NCI-H1092 treated with DMSO at 0.1 percent for 48 hours (cell line): ENCODE measurements around the gene ZNF248.
A peak's percentile ranks its signal among the peaks of the same experiment; 100 is the strongest.
"Not testable (repeated sequence)": the region's sequence is repeated elsewhere in the genome, so short reads cannot be mapped to it uniquely, and the experiment has no call there.

Source experiments
- DNase-seq: peaks from one replicate; lab custom pipeline; 2025; lab: John Stamatoyannopoulos, UW

ZNF248 gene

DNA sequence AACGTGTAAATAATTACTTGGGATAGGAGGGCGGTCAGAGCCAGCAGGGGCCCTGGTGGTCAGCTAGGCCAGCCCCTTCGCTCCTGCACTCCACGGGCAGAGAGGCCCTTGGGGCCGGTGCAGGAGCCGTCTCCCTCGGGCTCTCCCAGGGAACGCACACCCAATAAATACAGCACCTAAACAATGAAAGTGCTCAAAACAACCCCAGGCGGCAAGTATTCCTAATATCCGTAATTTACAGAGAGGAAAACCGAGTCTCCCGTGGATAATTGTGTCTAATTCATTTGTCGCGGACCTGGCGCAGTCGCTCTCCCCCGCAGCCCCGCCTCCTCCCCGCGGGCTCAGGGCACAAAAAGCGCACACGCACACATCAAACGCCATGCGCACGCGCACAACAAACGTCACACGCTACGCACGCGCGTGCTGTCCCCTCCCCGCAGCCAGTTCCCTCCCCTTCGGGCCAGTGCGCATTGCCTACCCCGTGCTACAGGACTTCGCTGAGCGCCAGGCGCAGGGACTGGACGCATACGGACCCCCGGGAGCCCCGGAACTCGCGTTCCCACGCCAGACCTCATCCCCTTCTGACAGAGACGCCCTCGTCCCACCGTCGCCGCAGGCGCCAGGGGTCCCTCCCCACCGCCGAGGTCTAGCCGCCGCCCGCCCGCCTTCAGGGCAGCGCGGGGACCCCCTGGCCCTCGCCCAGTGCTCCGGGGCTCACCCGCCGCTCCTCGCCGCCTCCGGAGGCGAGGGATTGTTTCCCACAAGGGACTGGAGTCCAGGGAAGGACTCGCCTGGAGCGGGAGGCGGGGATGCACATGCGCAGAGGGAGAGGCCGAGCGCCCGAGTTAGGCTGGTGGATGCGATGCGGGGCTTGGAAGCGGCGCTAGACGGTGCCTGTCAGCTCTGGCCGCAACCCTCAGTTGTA is at the start of gene ZNF248:
Gene ZNF248 (minus strand): TSS at position 324 of the 925 bp plus-strand sequence. CDS start 1,300 bp downstream, outside the sequence.
- peak; percentile 92 for DNase-seq

DNA sequence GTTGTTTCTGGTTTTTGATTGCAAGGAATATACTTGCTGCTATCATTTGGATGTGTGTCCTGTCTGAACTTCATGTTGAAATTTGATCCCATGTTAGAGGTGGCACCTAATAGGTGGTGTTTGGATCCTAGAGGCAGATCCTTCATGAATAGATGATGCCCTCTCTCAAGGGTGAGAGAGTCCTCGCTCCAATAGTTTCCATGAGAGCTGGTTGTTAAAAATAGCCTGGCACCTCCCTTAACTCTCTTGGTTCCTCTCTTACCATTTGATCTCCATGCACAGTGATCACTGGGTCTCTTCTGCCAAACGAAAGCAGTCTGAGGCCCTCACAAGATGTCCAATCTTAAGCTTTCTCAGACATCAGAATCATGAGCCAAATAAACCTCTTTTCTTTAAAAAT is 49.0 kb upstream of the ZNF248 start:
- no peak for DNase-seq

DNA sequence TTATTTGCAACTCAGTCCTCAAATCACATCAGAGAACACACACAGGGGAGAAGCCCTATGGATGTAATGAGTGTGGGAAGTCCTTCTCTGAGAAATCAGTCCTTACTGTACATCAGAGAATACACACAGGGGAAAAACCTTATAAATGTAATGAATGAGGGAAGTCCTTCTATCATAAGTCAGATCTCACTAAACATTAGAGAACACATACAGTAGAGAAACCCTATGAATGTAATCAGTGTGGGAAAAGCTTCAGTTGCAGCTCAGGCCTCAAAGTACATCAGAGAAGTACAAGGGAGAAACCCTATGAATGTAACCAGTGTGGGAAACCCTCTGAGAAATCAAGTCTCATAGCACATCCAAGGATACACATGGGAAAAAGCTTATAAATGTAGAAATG is 39.0 kb upstream of the ZNF248 start:
- no peak for DNase-seq

DNA sequence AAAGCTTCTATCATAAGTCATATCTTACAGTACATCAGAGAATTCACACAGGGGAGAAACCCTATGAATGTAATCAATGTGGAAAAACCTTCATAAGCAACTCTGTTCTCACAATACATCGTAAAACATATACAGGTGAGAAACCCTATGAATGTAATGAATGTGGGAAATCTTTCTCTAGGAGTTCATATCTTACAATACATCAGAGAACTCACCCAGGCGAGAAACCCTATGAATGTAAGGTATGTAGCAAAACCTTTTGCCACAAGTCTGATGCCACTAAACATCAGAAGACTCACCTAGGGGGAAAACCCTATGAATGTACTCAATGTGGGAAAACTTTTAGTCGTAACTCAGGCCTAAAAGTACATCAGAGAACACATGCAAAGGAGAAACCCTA is 38.3 kb upstream of the ZNF248 start:
- no peak for DNase-seq

DNA sequence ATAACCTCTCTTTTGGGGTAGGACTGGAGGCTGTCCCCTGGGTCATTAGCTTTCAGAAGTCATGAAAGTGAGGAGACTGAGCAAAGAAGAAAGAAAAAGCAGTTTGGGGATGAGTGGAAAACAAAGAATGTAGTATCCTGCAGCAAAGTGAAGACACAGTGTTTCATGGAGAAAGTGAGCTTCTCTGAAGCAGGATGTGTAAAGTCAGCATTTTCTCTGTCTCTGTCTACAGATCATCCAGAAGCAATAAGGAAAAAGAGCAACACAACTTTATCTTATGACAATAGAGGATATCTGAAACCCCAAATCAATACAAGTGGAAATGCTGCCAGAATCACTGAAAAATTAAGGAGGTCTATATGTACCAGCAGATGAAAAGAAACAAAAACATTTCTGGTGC is 28.4 kb upstream of the ZNF248 start:
- DNase-seq, result no peak

DNA sequence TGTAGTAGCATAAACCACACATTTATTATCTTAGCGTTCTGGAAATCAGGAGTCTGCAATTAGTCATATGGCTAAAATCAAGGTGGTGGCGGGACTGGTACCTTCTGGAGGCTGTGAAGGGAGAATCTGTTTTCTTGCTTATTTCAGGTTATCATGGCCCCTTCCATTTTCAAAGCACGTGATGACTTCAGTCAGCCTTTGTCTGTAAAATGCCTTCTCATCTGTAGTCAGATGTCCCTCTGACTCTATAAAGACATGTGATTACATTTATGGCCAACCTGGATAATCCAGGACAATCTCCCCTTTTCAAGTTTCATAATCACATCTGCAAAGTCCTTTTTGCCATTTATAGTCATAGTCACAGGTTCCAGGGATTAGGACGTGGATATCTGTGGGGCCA is 15.5 kb upstream of the ZNF248 start:
- no peak for DNase-seq

DNA sequence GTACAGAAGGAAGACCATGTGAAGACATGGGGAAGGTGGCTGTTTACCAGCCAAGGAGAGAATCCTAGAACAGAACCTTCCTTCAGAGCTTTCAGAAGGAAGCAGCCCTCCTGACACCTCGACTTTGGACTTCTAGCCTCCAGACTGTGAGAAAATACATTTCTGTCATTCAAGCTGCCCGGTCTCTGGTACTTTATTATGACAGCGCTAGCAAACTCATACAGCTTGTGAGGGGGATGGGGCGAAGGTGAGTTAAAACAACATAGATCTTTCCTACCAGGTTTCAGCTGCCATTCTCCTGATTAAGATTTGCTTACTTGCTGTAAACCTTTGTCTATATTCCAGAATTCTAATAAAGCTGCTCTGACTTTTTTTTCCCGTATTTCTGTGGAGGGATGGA is 14.9 kb upstream of the ZNF248 start:
- no peak for DNase-seq

DNA sequence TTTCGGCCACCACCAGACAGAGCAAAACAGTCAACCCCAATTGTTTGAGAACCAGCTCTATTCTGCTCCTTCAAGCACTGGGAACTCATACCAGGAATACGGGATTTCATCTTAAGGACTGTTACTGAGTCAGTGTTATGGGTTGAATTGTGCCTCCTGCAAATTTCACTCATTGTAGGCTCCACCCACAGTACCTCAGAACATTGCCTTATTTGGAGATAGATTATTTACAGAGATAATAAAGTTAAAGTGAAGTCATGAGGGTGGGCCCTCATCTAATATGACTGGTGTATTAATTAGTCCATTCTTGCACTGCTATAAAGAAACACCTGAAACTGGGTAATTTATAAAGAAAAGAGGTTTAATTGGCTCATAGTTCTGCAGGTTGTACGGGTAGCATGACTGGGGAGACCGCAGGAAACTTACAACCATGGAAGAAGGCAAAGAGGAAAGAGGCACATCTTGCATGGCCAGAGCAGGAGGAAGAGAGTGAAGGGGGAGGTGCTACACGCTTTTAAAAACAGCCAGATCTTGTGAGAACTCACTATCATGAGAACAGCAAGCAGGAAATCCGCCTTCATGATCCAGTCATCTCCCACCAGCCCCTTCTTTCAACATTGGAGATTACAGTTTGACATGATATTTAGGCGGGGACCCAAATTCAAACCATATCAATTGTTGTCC is 14.3 kb upstream of the ZNF248 start:
- no peak for DNase-seq

DNA sequence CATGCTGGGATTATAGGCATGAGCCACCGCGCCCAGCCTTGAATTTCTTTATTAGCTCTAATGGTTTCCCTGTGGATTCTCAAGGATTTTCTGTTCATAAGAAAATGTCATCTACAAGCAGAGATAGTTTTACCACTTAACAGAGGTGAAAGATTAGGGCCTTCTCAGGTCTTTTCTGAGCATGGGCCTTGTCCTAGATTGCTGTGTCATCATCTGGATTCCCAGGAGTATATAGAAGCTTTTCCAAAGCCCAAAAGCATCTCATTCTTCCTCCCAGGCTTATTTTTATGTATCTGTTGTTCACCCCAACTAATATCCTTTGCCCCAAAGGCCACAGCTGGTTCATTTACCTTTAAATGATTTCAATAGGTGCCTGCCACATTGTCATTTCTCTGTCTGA is 13.7 kb upstream of the ZNF248 start:
- DNase-seq, result no peak

DNA sequence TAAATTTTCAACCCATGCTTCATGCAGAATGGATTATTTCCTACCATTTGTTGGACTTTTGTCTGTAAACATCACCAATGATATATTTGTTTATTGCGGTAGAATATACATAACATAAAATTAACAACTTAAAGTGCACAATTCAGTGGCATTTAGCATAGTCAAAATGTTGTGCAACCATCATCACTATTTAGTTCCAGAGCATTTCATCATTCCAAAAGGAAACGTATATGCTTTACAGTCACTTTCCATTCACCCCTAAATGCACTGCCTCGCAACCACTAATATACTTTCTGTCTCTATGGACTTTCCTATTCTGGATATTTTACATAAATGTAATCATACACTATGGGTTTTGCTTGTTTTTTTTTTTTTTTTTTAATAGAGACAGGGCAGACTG is 11.4 kb upstream of the ZNF248 start:
- no peak for DNase-seq

DNA sequence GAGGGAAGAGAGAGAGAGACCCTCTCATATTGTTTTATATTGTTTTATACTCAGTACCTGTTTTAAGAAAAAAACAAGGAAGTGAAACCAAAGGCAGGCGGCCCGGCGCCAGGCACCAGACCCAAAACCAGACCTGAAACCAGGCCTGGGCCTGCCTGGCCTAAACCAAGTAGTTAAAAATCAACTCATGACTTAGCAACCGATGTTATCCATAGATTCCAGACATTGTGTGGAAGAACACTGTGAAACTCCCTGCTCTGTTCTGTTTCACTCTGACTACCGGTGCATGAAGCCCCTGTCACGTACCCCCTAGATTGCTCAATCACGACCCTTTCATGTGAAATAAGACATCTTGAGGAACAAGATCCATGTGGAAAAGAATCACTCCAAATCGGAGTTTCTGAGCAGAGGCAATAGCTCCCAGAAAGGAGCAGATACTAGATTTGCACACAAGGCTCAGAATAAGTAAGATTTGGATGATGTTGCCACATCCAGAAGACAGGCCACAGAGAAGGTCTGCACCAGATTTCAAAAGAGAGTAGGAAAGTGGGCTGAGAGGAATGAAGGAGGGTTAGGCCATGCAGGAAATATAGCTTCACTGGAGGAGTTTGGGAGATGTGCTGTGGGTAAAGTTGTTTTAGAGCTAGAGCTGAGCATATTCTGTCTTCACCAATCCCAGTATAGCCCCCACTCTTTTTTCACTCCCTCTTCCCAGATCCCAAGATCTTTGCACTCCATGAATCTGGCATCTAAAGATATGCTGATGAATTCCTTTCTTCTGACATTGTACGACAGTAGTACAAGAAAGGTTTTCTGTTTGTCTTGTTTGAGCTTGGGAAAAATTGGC is 8.8 kb upstream of the ZNF248 start:
- DNase-seq, result no peak

DNA sequence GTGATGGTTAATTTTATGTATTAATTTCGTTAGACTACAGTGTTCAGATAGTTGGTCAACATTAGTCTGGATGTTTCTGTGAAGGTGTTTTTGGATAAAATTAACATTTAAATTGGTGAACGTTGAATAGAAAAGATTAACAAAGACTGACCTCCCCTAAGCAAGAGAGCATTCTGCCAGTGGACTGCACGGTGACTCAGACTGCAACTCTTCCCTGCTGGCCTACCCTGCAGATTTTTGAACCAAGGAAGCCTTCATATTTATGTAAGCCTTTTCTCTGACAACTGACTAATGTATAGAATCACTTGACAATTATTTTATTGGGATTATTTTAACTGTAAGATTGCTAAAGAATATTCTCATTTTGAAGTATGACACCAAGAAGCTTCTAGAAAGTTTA is 7.9 kb upstream of the ZNF248 start:
- no peak for DNase-seq

DNA sequence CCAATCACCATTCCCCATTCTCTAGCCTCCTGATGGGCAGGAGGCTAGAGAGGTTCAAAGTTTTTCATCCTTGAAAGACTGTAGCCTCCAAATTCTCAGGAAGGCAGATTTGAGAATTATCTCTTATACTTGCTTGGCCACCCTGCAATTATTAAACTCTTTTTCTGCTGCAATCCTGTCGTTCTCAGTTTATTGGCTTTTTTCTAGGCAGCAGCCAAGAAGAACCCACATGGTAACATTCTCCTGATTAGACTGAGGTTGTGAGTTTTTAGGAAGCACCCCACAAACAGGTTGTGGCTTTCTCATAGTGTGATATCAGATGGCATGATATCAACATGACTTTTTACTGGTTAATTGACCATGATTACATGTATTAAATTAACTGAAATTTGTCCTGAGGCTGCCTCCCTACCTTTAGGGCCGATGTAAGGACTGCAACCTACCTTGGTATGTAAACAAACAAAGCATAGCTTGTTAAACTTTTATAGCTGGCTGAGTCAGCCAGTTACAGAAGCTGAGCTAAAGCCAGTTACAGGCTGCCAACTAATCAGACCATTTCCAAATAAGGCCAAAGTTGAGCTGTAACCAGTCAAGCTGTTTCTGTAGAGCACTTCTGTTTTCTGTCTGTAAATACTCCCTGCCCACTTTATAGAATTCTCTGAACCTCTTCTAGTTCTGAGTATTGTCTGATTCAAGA is 3.2 kb upstream of the ZNF248 start:
- DNase-seq, result no peak

DNA sequence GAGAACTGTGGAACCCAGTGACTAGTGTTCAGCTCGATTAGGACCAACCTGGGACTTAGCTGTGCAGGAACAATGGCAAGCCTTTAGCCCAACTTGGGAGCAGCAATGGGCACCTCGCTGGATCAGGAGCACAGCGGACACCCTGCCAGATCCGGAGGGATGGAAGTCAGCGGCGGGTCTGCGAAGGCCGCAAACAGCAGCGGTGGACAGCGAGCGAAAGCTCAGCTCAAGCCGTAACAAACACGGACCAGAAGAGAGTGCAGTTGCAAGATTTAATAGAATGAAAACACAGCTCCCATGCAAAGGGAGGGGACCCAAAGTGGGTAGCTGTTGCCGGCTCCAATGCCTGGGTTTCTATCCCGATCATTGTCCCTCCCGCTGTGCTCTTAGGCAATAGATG is 1.9 kb upstream of the ZNF248 start:
- DNase-seq, result not testable (repeated sequence)

DNA sequence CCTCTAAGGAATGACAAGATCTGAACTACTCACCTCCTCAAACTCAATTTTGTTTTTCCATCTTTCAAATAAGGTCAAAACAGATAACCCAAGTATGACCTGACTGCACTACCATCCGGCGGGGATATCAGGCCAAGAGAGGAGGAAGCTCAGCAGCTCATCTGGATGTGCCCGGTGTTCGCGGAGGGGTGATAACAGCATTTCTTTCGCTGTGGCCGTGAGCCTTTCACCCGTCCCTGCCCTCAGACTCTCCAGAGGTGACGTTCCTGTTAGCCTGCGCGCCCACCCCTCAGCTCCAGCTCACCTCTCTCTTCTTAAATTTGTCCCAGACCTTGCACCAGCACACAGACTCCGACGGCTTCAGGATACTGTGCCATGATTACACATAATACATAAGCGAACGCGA is 526 bp downstream of the ZNF248 start:
- DNase-seq, result peak; percentile 59

DNA sequence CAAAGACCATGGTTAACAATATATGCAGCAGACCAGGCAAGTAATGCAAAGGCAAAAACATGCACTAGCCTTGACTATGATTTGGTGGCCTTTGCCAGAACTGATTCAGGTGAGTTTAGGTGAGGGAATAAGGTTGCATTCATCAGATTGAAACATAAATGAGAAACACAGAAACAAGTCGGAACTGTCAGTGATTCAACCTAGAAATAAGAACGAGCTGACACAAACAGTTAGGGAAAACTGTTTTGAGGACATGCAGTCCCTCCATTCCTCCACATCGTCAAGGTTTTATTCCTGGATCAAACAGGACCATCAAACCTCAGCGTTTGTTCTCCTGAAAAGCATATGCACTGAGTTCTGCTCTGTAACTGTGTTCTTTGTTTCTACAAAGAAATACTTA is 1.8 kb downstream of the ZNF248 start:
- no peak for DNase-seq

DNA sequence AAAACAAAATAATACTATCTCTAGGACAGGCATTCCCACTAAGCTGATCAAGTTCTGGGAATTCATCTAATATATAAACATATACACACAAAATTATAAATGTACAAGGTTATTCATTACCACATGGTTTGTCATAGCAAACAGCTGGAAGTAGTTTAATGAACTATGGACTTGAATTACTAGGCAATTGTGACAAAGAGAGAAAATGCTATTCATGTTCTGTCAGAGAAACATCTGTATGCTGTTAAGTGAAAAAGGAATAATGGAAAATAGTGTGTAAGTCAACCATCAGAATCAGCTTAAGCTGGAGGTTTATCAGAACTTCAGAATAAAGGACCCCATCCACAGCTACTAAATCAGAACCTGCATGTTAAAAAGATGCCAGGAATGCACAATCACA is 2.8 kb downstream of the ZNF248 start:
- DNase-seq, result no peak

DNA sequence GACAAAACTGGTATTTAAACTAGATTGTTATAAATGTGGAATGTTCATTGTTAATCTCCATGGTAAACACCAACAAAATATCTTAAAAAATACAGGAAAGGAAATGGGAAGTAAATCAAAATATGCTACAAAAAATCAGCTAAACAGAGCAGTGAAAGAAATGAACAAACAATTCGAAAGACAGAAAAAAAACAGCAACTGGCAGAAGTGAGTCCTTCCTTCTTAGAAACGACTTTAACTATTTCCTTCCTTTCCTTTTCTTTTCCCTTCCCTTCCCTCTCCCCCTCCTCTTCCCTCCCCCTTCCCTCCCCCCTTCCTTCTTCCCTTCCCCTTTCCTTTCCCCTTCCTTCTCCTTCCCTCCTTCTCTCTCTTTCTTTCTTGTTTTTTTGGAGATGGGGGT is 12.8 kb downstream of the ZNF248 start:
- DNase-seq, result no peak

DNA sequence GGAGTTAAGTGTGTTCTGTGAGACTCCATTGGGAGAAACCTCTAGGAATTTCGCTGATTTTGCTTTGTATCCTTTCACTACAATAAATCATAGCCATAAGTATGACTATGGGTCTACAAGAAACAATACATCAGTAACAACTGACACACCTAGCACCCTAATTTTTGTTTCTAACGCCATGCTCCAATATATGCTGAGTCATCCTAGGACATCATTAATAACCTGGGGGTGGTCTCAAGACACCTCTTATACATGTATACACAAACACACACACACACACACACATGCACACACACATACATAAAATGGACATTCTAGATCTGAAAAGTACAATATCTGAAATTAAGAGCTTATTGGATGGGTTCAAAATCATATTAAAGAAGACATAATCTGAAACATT is 18.2 kb downstream of the ZNF248 start:
- DNase-seq, result no peak

DNA sequence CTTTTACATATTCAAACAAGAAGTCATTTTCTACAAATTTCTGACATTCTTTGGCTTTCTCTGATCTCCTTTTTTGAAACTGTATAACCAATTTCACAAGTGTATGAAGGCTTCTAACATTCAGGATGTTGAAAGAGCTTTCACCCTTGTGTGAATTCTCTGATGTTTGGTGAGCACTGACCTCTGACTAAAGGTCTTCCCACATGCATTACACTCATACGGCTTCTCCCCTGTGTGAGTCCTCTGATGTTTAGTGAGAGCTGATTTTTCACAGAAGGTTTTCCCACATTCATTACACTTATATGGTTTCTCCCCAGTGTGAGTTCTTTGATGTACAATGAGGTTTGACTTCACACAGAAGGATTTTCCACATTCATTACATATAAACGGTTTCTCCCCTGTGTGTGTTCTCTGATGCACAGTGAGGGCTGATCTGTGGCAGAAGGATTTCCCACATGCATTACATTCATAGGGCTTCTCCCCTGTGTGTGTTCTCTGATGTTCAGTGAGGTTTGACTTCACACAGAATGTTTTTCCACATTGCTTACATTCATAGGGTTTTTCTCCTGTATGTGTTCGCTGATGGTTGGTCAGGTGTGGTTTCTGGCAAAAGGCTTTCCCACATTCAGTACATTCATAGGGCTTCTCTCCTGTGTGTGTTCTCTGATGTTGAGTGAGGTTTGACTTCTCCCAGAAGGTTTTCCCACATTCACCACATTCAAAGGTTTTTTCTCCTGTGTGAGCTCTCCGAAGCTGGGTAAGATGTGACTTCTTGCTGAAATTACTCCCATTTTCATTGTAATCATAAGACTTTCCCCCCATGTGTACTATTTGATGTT is 25.7 kb downstream of the ZNF248 start:
- DNase-seq, result no peak

DNA sequence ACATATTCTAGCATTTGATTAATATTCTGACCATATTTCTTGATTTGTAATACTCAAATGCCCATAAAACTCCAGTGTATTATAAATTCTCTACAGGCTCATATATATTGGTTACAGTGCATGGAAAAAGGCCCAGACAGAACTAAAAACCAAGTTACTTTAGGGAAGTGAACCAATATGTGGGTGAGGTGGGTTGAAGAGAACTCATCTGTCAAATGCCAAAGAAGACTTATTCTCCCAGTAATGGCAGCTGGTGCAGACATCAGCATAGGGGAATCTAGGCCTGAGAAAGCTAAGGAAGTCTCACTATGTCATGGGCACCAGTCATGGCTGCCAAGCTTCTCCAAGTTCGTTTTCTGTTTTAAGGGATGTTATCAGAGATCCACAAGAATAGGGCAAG is 30.6 kb downstream of the ZNF248 start:
- DNase-seq, result no peak
